GM12892 (cell line): ENCODE measurements around the gene HMGCS2.
A peak's percentile ranks its signal among the peaks of the same experiment; 100 is the strongest.

ENCODE experiments used
- DNase-seq: peaks from one replicate; pipeline ENCODE4 v3.0.0; 2011; ENCODE audit not compliant: insufficient read length
- FAIRE-seq: peaks from 2 replicates; lab custom pipeline; 2011; peaks lifted over from hg19 to GRCh38; lab: Jason Lieb, UNC
- POLR2A ChIP-seq: IDR thresholded peaks from 2 replicates; pipeline ENCODE4 v1.6.1; 2011; ENCODE audit warnings: low read depth, low read length, control low read depth
- POLR2AphosphoS5 ChIP-seq: IDR thresholded peaks from 2 replicates; pipeline ENCODE4 v1.6.1; 2011; ENCODE audit warnings: low read depth, low read length, control low read depth
- TAF1 ChIP-seq: IDR thresholded peaks from 2 replicates; pipeline ENCODE4 v1.6.1; 2011; ENCODE audit warnings: low read depth, mild to moderate bottlenecking, control low read depth, low read length, borderline replicate concordance

The HMGCS2 gene

GRCh38 chr1:119743776-119744597 lies 24.7 kb downstream of the HMGCS2 start:
- no peak for TF ChIP-seq POLR2AphosphoS5
- DNase-seq (peak; percentile 57), FAIRE-seq (peak; percentile 74)

- no peak for DNase-seq
- FAIRE-seq: no peak
- TF ChIP-seq POLR2AphosphoS5: no peak
- TF ChIP-seq POLR2A: no peak
- TF ChIP-seq TAF1: no peak
Measured at GRCh38 chr1:119743308-119743707, 25.4 kb downstream of the HMGCS2 start.

DNA sequence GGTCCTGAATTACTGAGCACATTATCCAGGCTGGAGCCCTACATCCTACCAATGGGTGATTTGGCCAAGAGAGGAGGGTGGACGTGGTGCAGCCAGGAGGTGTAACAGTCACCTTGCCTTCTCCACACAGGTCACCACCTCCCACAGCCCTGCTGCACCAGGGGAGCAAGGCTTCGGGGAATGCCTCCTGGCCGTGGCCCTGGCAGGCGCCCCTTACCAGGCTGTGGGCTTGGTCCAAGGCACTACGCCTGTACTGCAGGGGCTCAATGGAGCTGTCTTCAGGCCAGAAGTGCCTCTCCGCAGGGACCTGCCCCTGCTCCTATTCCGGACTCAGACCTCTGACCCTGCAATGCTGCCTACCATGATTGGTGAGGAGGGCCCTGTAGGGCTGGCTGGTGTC lies 26.0 kb downstream of the HMGCS2 start:
- FAIRE-seq: no peak
- TF ChIP-seq POLR2AphosphoS5: no peak
- TF ChIP-seq TAF1: no peak
- TF ChIP-seq POLR2A: no peak
- no peak for DNase-seq

GRCh38 chr1:119742202-119742601 lies 26.5 kb downstream of the HMGCS2 start:
- no peak for TF ChIP-seq POLR2A
- no peak for TF ChIP-seq TAF1
- no peak for TF ChIP-seq POLR2AphosphoS5
- no peak for FAIRE-seq
- DNase-seq: no peak

DNA sequence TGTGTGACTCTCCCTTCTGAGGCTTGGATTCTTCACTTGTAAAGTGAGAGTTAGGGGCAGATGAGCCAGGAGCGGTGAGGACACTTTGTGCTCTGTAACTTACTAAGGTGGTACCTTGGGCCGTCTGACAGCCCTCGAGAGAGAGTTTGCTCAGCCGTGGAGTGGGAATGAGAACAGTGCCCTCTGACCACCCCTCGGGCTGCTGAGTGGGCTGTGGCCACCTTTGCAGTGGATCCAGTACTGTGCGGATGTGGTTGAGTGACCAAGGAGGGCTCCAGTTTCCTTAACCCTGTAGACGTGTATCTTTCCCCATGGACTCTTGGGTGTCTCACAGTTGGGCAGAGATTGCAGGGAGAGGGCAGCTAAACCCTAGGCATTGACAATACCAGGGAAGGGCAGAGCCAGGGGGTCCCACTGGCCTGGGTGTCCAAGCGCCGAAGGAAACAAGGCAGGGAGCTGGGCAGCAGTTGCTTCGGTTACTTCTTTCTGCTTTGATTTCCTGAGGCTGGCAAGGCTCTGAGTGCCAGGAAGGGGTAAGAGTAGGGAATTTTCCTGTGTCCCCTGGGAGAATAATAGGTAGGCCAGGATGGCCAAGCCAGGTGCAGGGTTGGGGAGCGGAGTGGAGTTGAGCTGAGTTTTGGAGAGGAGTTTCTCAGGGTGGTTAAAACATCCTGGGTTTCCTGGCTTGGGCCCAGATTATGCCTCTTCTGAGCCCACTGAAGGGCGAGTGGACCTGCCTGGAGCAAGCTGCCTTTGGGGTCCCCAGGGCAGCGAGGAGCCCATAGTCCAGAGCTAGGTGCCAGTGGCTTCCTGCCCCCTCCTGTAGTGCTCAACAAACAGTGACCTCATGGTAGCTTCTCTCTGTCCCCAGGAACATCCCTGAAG lies 27.6 kb downstream of the HMGCS2 start:
- FAIRE-seq (no peak), DNase-seq (no peak)
- no peak for TF ChIP-seq TAF1
- no peak for TF ChIP-seq POLR2AphosphoS5
- no peak for TF ChIP-seq POLR2A

GRCh38 chr1:119740261-119740660 lies 28.4 kb downstream of the HMGCS2 start:
- TF ChIP-seq POLR2AphosphoS5: no peak
- no peak for TF ChIP-seq TAF1
- TF ChIP-seq POLR2A: no peak
- FAIRE-seq (no peak), DNase-seq (no peak)

DNA sequence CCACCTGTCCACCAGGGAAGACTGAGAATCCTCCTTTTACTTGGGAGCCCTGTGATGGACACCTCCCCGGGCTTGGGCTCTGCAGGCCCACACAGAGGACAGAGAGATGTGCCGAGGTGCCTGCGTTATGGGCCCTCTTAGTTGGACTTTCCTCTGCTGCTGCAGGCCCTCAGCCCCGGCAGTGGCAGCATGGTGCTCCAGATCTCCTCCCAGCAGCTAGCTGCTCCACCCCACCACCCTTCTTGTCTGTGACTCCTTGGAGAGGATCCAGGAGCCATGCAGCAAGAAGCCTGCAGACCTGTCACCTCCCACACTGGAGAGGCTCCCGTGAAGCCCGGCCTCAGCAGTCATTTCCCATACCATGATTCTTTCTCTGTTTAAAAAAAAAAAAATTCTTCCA lies 29.6 kb downstream of the HMGCS2 start:
- FAIRE-seq: no peak
- TF ChIP-seq POLR2AphosphoS5 (no peak), TAF1 (no peak), POLR2A (no peak)
- DNase-seq: no peak

DNA sequence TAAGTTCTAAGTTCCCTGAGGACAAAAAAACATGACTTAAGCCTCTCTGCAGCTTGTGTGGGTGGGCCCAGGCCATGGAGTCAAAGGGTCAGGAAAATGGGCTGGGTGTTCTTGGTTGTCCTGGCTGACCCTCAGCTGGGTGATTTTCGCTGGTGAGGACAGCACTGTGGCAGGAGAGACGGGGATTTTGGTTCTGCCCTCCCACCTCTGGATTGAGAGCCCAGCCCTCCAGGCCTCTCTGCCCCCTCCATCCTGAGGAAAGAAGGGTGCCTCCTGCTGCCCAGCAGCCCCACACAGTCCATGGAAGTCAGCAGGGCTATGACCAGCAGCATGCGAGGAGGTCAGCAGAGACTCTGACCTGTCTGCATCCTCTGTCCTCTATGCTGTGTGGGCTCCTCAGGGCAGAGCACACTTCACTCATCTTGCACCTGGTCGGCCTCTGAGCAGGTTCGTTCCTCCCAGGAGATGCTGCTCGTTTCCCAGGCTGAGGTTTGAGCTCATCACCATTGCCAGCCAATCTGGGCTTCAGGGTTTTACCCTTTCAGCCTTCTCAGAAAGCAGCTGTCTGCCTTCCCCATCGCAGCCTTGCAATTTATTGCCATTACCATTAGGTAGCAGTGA lies 30.5 kb downstream of the HMGCS2 start:
- DNase-seq: no peak
- TF ChIP-seq POLR2AphosphoS5 (no peak), POLR2A (no peak), TAF1 (no peak)
- no peak for FAIRE-seq

- DNase-seq: no peak
- TF ChIP-seq POLR2AphosphoS5: no peak
- TF ChIP-seq TAF1: no peak
- no peak for TF ChIP-seq POLR2A
- no peak for FAIRE-seq
Measured at GRCh38 chr1:119737040-119737682, 31.5 kb downstream of the HMGCS2 start.

DNA sequence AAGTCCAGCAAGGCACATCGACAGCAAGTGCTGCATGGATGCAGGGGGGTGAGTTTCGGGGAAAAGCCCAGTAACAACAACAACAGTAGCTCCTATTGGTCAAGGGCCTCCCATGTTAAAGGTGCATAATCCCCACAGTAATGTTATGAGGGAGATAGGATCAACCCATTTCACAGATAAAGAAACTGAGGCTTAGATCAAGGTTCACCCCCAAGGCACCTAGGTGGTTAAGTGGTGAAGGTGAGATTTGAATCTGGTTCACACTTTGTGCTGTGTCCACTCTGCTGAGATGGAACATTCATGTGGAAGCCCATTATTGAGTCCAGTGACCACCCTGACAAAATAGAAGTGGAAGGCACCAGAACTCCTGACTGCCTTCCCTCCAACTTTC lies 32.1 kb downstream of the HMGCS2 start:
- FAIRE-seq (no peak), DNase-seq (no peak)
- TF ChIP-seq TAF1 (no peak), POLR2AphosphoS5 (no peak), POLR2A (no peak)

DNA sequence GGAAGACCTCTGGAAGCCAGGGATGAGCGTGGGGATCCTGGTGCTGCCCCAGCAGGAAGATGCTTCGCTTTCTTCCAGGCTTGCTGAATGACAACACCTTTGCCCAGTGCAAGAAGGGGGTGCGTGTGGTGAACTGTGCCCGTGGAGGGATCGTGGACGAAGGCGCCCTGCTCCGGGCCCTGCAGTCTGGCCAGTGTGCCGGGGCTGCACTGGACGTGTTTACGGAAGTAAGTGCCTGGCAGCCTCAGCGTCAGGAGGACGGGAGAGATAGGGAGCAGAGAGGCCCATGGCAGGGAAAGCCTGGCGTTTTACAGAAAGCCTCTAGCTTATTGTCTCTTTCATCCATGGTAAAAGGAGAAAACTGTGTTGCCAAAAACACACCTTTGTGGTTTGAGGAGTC lies 33.5 kb downstream of the HMGCS2 start:
- FAIRE-seq: no peak

More for the DNA sequence above, 33.5 kb downstream of the HMGCS2 start:
- TF ChIP-seq POLR2AphosphoS5 (no peak), POLR2A (no peak), TAF1 (no peak)
- DNase-seq: no peak
